ENCODE measurements around the gene HDHD2.

- TF ChIP-seq, protein P1, sequence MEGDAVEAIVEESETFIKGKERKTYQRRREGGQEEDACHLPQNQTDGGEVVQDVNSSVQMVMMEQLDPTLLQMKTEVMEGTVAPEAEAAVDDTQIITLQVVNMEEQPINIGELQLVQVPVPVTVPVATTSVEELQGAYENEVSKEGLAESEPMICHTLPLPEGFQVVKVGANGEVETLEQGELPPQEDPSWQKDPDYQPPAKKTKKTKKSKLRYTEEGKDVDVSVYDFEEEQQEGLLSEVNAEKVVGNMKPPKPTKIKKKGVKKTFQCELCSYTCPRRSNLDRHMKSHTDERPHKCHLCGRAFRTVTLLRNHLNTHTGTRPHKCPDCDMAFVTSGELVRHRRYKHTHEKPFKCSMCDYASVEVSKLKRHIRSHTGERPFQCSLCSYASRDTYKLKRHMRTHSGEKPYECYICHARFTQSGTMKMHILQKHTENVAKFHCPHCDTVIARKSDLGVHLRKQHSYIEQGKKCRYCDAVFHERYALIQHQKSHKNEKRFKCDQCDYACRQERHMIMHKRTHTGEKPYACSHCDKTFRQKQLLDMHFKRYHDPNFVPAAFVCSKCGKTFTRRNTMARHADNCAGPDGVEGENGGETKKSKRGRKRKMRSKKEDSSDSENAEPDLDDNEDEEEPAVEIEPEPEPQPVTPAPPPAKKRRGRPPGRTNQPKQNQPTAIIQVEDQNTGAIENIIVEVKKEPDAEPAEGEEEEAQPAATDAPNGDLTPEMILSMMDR (IDR thresholded peaks at IDR 0.05) = no peak
- TF ChIP-seq EZH2 (IDR thresholded peaks at IDR 0.05) (no peak), EZH2phosphoT487 (IDR thresholded peaks at IDR 0.05) (no peak)
Observed at GRCh38 chr18:47113796-47114540, 36.3 kb downstream of the HDHD2 start.
